ENCODE results near the gene PKDCC. TPM values are rescaled to one million over a fixed set of nuclear protein-coding genes. Genes with fewer than 3 reads are reported as not detected.

The PKDCC gene
- total and polyA plus RNA-seq, 9 donors: 58.5 to 576 (median 257) TPM

DNA sequence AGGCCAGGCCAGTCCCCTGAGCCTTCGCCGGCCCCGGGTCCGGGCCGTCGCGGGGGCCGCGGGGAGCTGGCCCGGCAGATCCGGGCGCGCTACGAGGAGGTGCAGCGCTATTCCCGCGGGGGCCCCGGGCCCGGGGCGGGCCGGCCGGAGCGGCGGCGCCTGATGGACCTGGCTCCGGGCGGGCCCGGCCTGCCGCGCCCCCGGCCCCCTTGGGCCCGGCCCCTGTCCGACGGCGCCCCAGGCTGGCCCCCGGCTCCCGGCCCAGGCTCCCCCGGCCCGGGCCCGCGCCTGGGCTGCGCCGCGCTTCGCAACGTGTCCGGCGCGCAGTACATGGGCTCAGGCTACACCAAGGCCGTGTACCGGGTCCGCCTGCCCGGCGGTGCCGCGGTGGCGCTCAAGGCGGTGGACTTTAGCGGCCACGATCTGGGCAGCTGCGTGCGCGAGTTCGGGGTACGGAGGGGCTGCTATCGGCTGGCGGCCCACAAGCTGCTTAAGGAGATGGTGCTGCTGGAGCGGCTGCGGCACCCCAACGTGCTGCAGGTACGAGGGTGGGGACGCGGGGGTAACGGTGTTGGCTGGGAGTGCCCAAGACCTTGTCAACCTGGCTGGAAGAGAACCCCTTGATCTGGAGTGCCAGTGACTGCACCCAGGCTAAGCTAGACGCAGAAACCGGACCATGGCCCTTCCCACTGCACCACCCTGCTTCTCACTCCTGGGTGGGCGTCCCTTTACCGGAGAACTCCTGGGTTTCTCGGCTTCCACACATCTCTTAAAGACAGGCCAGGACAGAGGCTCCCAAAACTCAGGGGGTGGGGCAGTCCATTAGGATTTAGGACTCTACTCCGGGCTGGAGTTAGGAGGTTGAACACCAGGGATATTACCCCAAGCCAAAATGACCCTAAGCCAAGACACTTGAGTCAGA lies 739 bp downstream of the PKDCC start:
- WGBS, 3 donors: 0 to 1% (median 1%) methylated on average over 35 to 80 of the region's 80 CpGs
- Histone ChIP-seq H3K4me1 (ENCODE audit: insufficient read depth) (peaks cover 30% of the 10 kb centered on the region), H3K36me3 (no peaks in the 10 kb centered on the region), H3K9me3 (no peaks in the 10 kb centered on the region), H3K27me3 (no peaks in the 10 kb centered on the region), H3K4me3 (peak overlapping the region; percentile 79), H3K27ac (peak overlapping the region; percentile 86 to 93)
- intact Hi-C loops (cut with DNase I): loop anchor here in 2 of 4 donors (2.0 to 5.0 kb wide), 2 partner anchors 116 kb away; no protein-coding TSS in a partner anchor
- DNase-seq: peak in 3 of 5 donors; percentile 62 to 69 (median 65)
- TF ChIP-seq, protein P1, sequence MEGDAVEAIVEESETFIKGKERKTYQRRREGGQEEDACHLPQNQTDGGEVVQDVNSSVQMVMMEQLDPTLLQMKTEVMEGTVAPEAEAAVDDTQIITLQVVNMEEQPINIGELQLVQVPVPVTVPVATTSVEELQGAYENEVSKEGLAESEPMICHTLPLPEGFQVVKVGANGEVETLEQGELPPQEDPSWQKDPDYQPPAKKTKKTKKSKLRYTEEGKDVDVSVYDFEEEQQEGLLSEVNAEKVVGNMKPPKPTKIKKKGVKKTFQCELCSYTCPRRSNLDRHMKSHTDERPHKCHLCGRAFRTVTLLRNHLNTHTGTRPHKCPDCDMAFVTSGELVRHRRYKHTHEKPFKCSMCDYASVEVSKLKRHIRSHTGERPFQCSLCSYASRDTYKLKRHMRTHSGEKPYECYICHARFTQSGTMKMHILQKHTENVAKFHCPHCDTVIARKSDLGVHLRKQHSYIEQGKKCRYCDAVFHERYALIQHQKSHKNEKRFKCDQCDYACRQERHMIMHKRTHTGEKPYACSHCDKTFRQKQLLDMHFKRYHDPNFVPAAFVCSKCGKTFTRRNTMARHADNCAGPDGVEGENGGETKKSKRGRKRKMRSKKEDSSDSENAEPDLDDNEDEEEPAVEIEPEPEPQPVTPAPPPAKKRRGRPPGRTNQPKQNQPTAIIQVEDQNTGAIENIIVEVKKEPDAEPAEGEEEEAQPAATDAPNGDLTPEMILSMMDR (IDR thresholded peaks at IDR 0.05): no peak
- no peak for TF ChIP-seq POLR2A (IDR thresholded peaks at IDR 0.05)
- no peak for TF ChIP-seq EP300 (IDR thresholded peaks at IDR 0.05)

GRCh38 chr2:42049221-42050009 lies 1.6 kb downstream of the PKDCC start:
- Histone ChIP-seq H3K36me3 (no peaks in the 10 kb centered on the region), H3K27ac (peak overlapping the region; percentile 86 to 93), H3K4me1 (ENCODE audit: insufficient read depth) (peaks cover 35% of the 10 kb centered on the region), H3K9me3 (no peaks in the 10 kb centered on the region), H3K4me3 (peak overlapping the region; percentile 79), H3K27me3 (no peaks in the 10 kb centered on the region)
- no peak for TF ChIP-seq POLR2A (IDR thresholded peaks at IDR 0.05)
- TF ChIP-seq EP300 (IDR thresholded peaks at IDR 0.05): no peak
- TF ChIP-seq, protein P1 (IDR thresholded peaks at IDR 0.05): no peak
- intact Hi-C loops (cut with DNase I): loop anchor here (2.0 to 10.0 kb wide), 5 partner anchors 85 to 175 kb away; no protein-coding TSS in a partner anchor
- WGBS, 3 donors: 6 to 9% (median 7%) methylated on average over 11 of the region's 11 CpGs
- no peak for DNase-seq

DNA sequence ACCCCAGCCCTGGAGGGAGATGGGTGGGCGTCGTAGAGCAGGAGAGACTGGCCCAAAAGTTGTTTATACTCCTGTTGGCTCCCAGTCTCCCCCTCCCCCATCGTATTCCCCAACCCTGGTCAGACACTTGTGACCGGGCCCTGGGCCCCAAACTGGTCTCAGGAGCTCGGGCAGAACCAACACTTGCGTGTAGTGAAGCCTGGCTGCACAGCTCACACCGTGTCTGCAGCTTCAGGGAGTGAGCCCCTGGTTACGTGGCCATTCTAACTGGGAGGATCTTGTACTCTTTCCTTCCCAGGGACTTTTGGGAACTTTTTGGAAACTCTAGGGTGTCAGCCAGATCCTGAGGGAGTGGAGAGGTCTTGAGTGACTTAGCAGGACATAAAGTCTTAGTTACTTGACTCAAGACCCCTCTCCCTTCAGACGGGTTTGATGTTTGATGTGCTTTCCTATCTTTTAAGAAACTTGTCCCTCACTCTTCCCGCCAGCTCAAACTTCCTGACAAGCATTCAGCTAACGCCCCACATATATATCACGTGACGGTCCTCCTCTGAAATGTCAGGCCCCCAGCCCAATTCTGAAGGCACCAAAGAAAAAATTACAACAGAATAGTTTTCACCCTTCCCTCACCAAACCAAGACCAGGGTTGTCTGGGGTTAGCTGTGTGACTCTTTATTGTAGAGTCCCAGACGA lies 2.3 kb downstream of the PKDCC start:
- Histone ChIP-seq H3K4me1 (ENCODE audit: insufficient read depth) (peaks cover 38% of the 10 kb centered on the region), H3K9me3 (no peaks in the 10 kb centered on the region), H3K27ac (peak overlapping the region; percentile 86 to 93), H3K27me3 (no peaks in the 10 kb centered on the region), H3K4me3 (peak overlapping the region; percentile 79), H3K36me3 (no peaks in the 10 kb centered on the region)
- WGBS, 3 donors: 6 to 14% (median 11%) methylated on average over 14 of the region's 14 CpGs
- peak in 4 of 5 donors; percentile 45 to 66 (median 56) for DNase-seq
- TF ChIP-seq POLR2A (IDR thresholded peaks at IDR 0.05) (no peak), EP300 (IDR thresholded peaks at IDR 0.05) (no peak)
- TF ChIP-seq, protein P1 (IDR thresholded peaks at IDR 0.05): no peak
- intact Hi-C loops (cut with DNase I): loop anchor here in 3 of 4 donors (10.0 kb wide), 3 partner anchors 85 to 175 kb away; no protein-coding TSS in a partner anchor

Data from ovary (tissue), 9 donors.